ENCODE results near the gene KLHDC10.
A peak's percentile ranks its signal among the peaks of the same experiment; 100 is the strongest.
"Not testable (repeated sequence)": the region's sequence is repeated elsewhere in the genome, so short reads cannot be mapped to it uniquely, and the experiment has no call there.

KLHDC10 gene

GRCh38 chr7:130143986-130144311 lies 73.6 kb downstream of the KLHDC10 start:
- no peak for DNase-seq
- no peak overlapping the region for H3K4me3 Mint-ChIP-seq
- H3K27me3 Mint-ChIP-seq (ENCODE audit: low read depth, poor library complexity): no peaks in the 10 kb centered on the region
- H3K27ac Mint-ChIP-seq: no peak overlapping the region
- H3K36me3 Mint-ChIP-seq (ENCODE audit: low read depth): peaks cover 6% of the 10 kb centered on the region
- TF ChIP-seq, protein P1, sequence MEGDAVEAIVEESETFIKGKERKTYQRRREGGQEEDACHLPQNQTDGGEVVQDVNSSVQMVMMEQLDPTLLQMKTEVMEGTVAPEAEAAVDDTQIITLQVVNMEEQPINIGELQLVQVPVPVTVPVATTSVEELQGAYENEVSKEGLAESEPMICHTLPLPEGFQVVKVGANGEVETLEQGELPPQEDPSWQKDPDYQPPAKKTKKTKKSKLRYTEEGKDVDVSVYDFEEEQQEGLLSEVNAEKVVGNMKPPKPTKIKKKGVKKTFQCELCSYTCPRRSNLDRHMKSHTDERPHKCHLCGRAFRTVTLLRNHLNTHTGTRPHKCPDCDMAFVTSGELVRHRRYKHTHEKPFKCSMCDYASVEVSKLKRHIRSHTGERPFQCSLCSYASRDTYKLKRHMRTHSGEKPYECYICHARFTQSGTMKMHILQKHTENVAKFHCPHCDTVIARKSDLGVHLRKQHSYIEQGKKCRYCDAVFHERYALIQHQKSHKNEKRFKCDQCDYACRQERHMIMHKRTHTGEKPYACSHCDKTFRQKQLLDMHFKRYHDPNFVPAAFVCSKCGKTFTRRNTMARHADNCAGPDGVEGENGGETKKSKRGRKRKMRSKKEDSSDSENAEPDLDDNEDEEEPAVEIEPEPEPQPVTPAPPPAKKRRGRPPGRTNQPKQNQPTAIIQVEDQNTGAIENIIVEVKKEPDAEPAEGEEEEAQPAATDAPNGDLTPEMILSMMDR (IDR thresholded peaks at IDR 0.05): no peak
- H3K9me3 Mint-ChIP-seq: no peaks in the 10 kb centered on the region
- H3K4me1 Mint-ChIP-seq: peaks cover 95% of the 10 kb centered on the region

DNA sequence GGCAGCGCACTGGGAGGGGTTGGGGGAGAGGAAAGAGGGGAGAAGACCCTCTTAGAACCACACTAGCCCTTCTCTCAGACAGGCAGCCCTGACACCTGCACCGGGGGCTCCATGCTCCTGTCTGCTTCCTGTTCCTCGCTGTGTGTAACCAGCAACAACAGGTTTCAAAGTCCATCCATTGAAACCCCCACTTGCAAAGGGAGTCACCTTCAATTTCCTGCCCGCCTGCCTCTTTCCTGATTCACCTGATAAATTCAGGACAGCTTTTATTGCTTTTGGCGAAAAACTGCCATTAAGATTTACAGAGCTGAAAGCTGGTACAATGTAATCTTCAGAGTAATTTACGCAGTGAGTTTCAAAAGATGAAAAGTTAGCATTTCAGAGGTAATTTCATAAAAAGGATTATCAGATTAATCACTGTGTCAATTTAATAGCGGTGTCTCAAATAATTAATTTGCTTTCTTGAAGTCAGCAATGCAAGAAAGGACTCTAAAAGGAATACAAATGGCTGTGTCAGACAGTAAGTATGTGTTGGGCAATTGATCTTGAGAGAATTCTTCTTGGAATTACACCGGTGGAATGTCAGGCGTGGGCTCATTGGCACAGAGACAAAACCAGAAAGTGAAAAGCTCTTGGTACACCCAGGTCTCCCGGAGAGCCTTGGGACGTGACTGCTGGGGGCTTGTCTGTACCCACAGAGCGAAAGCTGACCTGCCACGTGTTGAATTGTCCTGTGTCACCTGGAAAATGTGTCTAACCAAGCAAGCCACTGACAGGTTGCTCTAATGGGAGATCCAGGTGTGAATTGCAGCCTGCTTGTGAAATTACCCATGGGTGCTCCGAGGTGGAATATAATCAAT lies 74.2 kb downstream of the KLHDC10 start:
- H3K36me3 Mint-ChIP-seq (ENCODE audit: low read depth): peaks cover under 1% of the 10 kb centered on the region
- TF ChIP-seq, protein P1 (IDR thresholded peaks at IDR 0.05): no peak
- no peaks in the 10 kb centered on the region for H3K9me3 Mint-ChIP-seq
- peak overlapping the region; percentile 95 for H3K27ac Mint-ChIP-seq
- H3K4me1 Mint-ChIP-seq: peaks cover 95% of the 10 kb centered on the region
- H3K27me3 Mint-ChIP-seq (ENCODE audit: low read depth, poor library complexity): no peaks in the 10 kb centered on the region
- H3K4me3 Mint-ChIP-seq: peak overlapping the region; percentile 10
- DNase-seq: no peak

GRCh38 chr7:130145424-130146100 lies 75.2 kb downstream of the KLHDC10 start:
- Mint-ChIP-seq H3K27ac (peak overlapping the region; percentile 47), H3K36me3 (ENCODE audit: low read depth) (no peaks in the 10 kb centered on the region)

GRCh38 chr7:130146142-130146541 lies 75.8 kb downstream of the KLHDC10 start:
- not testable (repeated sequence) for H3K36me3 Mint-ChIP-seq (ENCODE audit: low read depth); H3K27me3 Mint-ChIP-seq (ENCODE audit: low read depth, poor library complexity); H3K4me3 Mint-ChIP-seq; H3K9me3 Mint-ChIP-seq; DNase-seq
- peaks cover 82% of the 10 kb centered on the region for H3K4me1 Mint-ChIP-seq
- peak overlapping the region; percentile 47 for H3K27ac Mint-ChIP-seq

More at GRCh38 chr7:130145424-130146100, 75.2 kb downstream of the KLHDC10 start:
- Mint-ChIP-seq H3K9me3 (no peaks in the 10 kb centered on the region), H3K4me3 (no peak overlapping the region), H3K27me3 (ENCODE audit: low read depth, poor library complexity) (no peaks in the 10 kb centered on the region), H3K4me1 (peaks cover 87% of the 10 kb centered on the region)
- DNase-seq: no peak
- TF ChIP-seq, protein P1 (IDR thresholded peaks at IDR 0.05): no peak

GRCh38 chr7:130146693-130147405 lies 76.5 kb downstream of the KLHDC10 start:
- no peak for DNase-seq
- Mint-ChIP-seq H3K4me1 (peaks cover 77% of the 10 kb centered on the region), H3K27ac (no peak overlapping the region), H3K27me3 (ENCODE audit: low read depth, poor library complexity) (no peaks in the 10 kb centered on the region), H3K9me3 (no peaks in the 10 kb centered on the region), H3K36me3 (ENCODE audit: low read depth) (no peaks in the 10 kb centered on the region), H3K4me3 (no peak overlapping the region)
- TF ChIP-seq, protein P1 (IDR thresholded peaks at IDR 0.05): no peak

DNA sequence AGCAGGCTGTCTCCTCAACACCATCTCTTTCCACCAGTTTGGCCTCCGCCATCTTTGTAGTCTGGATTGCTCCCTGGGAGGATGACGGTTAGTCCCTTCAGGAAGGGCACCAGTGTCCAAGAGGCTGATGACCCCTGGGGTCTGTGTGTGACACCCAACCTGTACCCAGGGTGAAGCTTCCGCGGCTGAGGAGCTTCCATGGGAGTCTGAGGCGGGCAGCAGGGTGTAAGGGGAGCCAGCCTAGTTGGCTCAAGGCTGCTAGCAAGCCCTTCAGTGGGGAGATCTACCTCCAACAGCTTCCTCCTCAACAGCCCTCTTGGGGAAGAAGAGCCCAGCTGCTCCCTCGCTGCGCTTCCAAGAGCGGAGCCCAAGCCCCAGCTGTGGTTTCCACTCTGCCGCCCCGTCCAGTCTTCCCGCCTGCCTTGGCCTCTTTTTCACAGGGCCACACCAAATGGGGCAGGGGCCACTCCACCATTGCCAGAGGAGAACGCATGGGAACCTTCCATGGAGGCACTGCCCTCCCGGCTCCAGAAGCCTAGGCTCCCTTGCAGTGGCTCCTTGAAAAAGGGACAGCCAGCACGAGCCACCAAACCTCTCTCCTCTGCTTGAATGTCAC lies 77.5 kb downstream of the KLHDC10 start:
- Mint-ChIP-seq H3K27ac (peak overlapping the region; percentile 13), H3K36me3 (ENCODE audit: low read depth) (no peaks in the 10 kb centered on the region), H3K9me3 (no peaks in the 10 kb centered on the region), H3K27me3 (ENCODE audit: low read depth, poor library complexity) (no peaks in the 10 kb centered on the region), H3K4me3 (no peak overlapping the region), H3K4me1 (peaks cover 67% of the 10 kb centered on the region)
- DNase-seq: no peak
- TF ChIP-seq, protein P1 (IDR thresholded peaks at IDR 0.05): no peak

Measured in nephron progenitor cell (in vitro differentiated cells).